GM21390 (cell line): ENCODE measurements around the gene ARHGEF12.

Experiments
- ATAC-seq: cut with Tn5 transposase; IDR thresholded peaks from one replicate; pipeline ENCODE4 v1.9.1; 2021; ENCODE audit not compliant: unreplicated experiment

Gene ARHGEF12

DNA sequence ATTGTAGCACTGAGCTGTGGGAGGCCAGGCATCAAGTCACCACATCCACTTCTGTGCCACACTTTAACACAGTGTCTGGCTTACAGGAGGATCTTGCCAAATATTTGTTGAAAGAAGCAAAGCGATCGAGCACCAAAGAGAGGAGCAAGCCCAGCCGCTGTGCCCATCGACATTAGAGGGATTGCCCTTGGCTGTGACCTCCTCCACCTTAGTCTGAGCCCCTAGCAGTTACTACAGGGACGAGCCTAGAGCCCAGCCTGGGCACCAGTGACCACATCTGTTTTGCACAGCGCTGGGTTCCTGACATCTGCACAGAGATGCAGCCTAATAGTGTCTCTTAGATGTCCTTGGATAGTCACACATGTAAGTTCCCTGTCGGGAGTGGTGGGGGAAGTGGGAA, 193.0 kb downstream of the ARHGEF12 start:
- no peak for ATAC-seq

GRCh38 chr11:120529911-120530310, 193.7 kb downstream of the ARHGEF12 start:
- ATAC-seq, result no peak

GRCh38 chr11:120532082-120532831, 196.0 kb downstream of the ARHGEF12 start:
- ATAC-seq, result no peak

GRCh38 chr11:120532832-120533196, 196.6 kb downstream of the ARHGEF12 start:
- no peak for ATAC-seq

- ATAC-seq, result no peak
Observed at GRCh38 chr11:120536091-120536796, 200.0 kb downstream of the ARHGEF12 start.

DNA sequence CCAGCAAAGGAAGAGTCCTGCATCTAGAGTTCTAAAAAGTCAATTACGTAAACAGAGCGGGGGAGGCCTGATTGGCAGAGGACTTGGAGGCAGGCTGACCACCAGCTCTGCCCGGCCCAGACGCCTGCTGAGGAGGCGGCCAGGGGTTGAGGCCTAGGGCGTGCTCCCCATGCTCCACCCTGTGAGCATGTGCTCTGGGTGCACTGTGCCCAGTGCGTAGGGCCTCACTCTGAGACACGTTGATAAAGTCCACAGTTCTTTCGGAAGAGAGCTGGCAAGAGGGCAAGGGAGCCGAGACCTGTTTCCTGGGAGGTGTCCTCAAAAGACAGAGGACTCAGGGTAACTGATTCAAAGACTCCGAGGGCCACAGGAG, 200.6 kb downstream of the ARHGEF12 start:
- ATAC-seq, result no peak

GRCh38 chr11:120537996-120538395, 201.8 kb downstream of the ARHGEF12 start:
- ATAC-seq, result no peak

DNA sequence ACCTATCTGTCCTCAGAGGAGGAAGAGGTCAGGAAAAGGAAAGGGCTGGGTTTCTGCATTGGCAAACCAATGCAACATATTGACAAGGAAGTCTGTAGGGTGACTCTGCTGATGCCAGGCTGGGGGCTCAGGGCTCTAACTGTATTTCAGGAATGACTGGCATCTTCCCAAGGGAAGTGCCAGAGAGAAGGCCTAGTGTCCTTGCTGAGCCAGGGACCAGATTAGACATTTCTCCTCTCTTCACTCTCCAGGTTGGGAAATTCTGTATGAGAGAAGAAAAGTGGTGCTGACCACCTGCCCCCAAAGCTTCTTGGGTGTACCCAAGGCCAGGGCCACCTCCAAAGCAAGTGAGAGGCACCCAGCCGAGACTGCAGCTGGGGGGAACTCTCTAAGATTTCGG, 202.5 kb downstream of the ARHGEF12 start:
- ATAC-seq, result no peak
